Measurements from ENCODE around the gene ADAM22.

ADAM22 gene

DNA sequence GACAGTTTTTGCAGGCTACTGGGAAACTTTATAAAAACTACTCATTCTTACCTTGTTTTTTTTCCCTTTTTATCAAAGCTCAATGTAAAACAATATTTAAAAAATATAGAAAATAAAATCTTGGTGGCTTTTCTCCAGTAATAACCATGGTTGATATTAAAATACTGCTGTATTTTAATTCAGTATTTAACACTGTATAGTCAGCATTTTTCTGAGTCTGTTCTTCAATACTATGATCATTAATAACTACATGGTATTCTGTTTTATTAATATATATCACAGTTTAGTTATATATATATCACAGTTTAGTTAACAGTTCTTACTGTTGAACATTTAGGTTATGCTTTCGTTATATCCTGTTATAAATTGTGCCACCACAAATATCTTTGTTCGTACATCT is 207.4 kb downstream of the ADAM22 start:
- H3K27ac ChIP-seq (ENCODE audit: low read depth, low read length), result no peak overlapping the region
- no peak overlapping the region for H3K4me2 ChIP-seq (ENCODE audit: low read depth, low read length, poor library complexity, severe bottlenecking)
- no peak overlapping the region for H3K9ac ChIP-seq (ENCODE audit: low read length)
- H3K9me2 ChIP-seq (replicated peaks; ENCODE audit: insufficient read depth, low read length), result no peaks in the 10 kb centered on the region
- H3K9me3 ChIP-seq (ENCODE audit: insufficient read depth, low read length), result no peaks in the 10 kb centered on the region
- no peaks in the 10 kb centered on the region for H4K20me1 ChIP-seq (ENCODE audit: low read depth, low read length)
- no peaks in the 10 kb centered on the region for H3F3A ChIP-seq (ENCODE audit: insufficient read depth)
- H3K4me3 ChIP-seq (ENCODE audit: insufficient read depth, low read length, poor library complexity, severe bottlenecking), result no peak overlapping the region
- no peak overlapping the region for H2AFZ ChIP-seq (ENCODE audit: low read depth, low read length, severe bottlenecking)
- no peaks in the 10 kb centered on the region for H3K27me3 ChIP-seq (ENCODE audit: low read length)
- TF ChIP-seq CTCF (IDR thresholded peaks at IDR 0.05; ENCODE audit: insufficient read depth, low read length, poor library complexity, severe bottlenecking) (no peak), EZH2phosphoT487 (conservative IDR thresholded peaks at IDR 0.05; ENCODE audit: low read length) (no peak)
- no peaks in the 10 kb centered on the region; the same call in 1 of the 2 replicates for H3K36me3 ChIP-seq (ENCODE audit: low read length)
- no peaks in the 10 kb centered on the region for H3K79me2 ChIP-seq (ENCODE audit: insufficient read depth, low read length)

GRCh38 chr7:88141953-88142352 is 207.9 kb downstream of the ADAM22 start:
- Histone ChIP-seq H3K4me2 (ENCODE audit: low read depth, low read length, poor library complexity, severe bottlenecking) (no peak overlapping the region), H3K4me3 (ENCODE audit: insufficient read depth, low read length, poor library complexity, severe bottlenecking) (no peak overlapping the region), H3K79me2 (ENCODE audit: insufficient read depth, low read length) (no peaks in the 10 kb centered on the region), H3K9me2 (replicated peaks; ENCODE audit: insufficient read depth, low read length) (no peaks in the 10 kb centered on the region), H3K36me3 (ENCODE audit: low read length) (no peaks in the 10 kb centered on the region; the same call in 1 of the 2 replicates), H3K27ac (ENCODE audit: low read depth, low read length) (no peak overlapping the region), H2AFZ (ENCODE audit: low read depth, low read length, severe bottlenecking) (no peak overlapping the region), H3F3A (ENCODE audit: insufficient read depth) (no peaks in the 10 kb centered on the region), H4K20me1 (ENCODE audit: low read depth, low read length) (no peaks in the 10 kb centered on the region), H3K27me3 (ENCODE audit: low read length) (no peaks in the 10 kb centered on the region), H3K9me3 (ENCODE audit: insufficient read depth, low read length) (no peaks in the 10 kb centered on the region), H3K9ac (ENCODE audit: low read length) (no peak overlapping the region)
- no peak for TF ChIP-seq CTCF (IDR thresholded peaks at IDR 0.05; ENCODE audit: insufficient read depth, low read length, poor library complexity, severe bottlenecking)
- no peak for TF ChIP-seq EZH2phosphoT487 (conservative IDR thresholded peaks at IDR 0.05; ENCODE audit: low read length)

- Histone ChIP-seq H3K9me2 (replicated peaks; ENCODE audit: insufficient read depth, low read length) (no peaks in the 10 kb centered on the region), H3K27me3 (ENCODE audit: low read length) (no peaks in the 10 kb centered on the region), H3K9me3 (ENCODE audit: insufficient read depth, low read length) (no peaks in the 10 kb centered on the region), H3K27ac (ENCODE audit: low read depth, low read length) (no peak overlapping the region), H3K9ac (ENCODE audit: low read length) (no peak overlapping the region), H4K20me1 (ENCODE audit: low read depth, low read length) (no peaks in the 10 kb centered on the region), H2AFZ (ENCODE audit: low read depth, low read length, severe bottlenecking) (no peak overlapping the region), H3K4me2 (ENCODE audit: low read depth, low read length, poor library complexity, severe bottlenecking) (no peak overlapping the region), H3K4me3 (ENCODE audit: insufficient read depth, low read length, poor library complexity, severe bottlenecking) (no peak overlapping the region), H3F3A (ENCODE audit: insufficient read depth) (no peaks in the 10 kb centered on the region), H3K36me3 (ENCODE audit: low read length) (peaks cover 12% of the 10 kb centered on the region), H3K79me2 (ENCODE audit: insufficient read depth, low read length) (no peaks in the 10 kb centered on the region)
- no peak for TF ChIP-seq EZH2phosphoT487 (conservative IDR thresholded peaks at IDR 0.05; ENCODE audit: low read length)
Observed at GRCh38 chr7:88146616-88147015, 212.6 kb downstream of the ADAM22 start.

- no peak for TF ChIP-seq EZH2phosphoT487 (conservative IDR thresholded peaks at IDR 0.05; ENCODE audit: low read length)
- no peak for TF ChIP-seq CTCF (IDR thresholded peaks at IDR 0.05; ENCODE audit: insufficient read depth, low read length, poor library complexity, severe bottlenecking)
- Histone ChIP-seq H3K4me3 (ENCODE audit: insufficient read depth, low read length, poor library complexity, severe bottlenecking) (no peak overlapping the region), H3K9ac (ENCODE audit: low read length) (no peak overlapping the region), H3K79me2 (ENCODE audit: insufficient read depth, low read length) (no peaks in the 10 kb centered on the region), H3K4me2 (ENCODE audit: low read depth, low read length, poor library complexity, severe bottlenecking) (no peak overlapping the region), H3K27me3 (ENCODE audit: low read length) (no peaks in the 10 kb centered on the region), H3K9me2 (replicated peaks; ENCODE audit: insufficient read depth, low read length) (no peaks in the 10 kb centered on the region), H3F3A (ENCODE audit: insufficient read depth) (no peaks in the 10 kb centered on the region), H3K27ac (ENCODE audit: low read depth, low read length) (no peak overlapping the region), H3K9me3 (ENCODE audit: insufficient read depth, low read length) (no peaks in the 10 kb centered on the region), H2AFZ (ENCODE audit: low read depth, low read length, severe bottlenecking) (no peak overlapping the region), H3K36me3 (ENCODE audit: low read length) (peaks cover 12% of the 10 kb centered on the region), H4K20me1 (ENCODE audit: low read depth, low read length) (no peaks in the 10 kb centered on the region)
Observed at GRCh38 chr7:88147341-88147740, 213.3 kb downstream of the ADAM22 start.
